GM21717 (cell line): ENCODE results near the gene SGPP2.
A peak's percentile ranks its signal among the peaks of the same experiment; 100 is the strongest.

Experiments used
- ATAC-seq: cut with Tn5 transposase; IDR thresholded peaks from one replicate; pipeline ENCODE4 v1.9.1; 2021; ENCODE audit warnings: mild to moderate bottlenecking, moderate library complexity; ENCODE audit not compliant: unreplicated experiment

The SGPP2 gene

DNA sequence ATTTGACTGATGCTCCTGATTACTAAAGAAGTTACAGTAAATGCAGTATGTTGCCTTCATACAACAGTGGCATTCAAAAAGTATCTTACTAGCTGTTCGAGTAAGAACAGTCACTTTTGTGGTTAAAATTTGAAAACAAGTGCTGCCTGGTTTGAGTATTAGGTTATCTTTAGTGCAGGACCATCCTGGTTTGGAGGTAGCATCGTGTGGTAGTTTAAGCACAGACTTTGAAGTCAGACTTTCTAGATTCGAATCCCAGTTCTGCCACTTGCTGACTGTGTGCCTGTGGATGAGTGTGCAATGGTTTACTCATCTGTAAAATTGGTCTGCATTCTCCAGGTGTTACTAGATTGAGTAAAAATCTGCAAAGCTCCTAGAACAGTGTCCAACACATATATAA is 96.8 kb downstream of the SGPP2 start:
- peak; percentile 83 for ATAC-seq

DNA sequence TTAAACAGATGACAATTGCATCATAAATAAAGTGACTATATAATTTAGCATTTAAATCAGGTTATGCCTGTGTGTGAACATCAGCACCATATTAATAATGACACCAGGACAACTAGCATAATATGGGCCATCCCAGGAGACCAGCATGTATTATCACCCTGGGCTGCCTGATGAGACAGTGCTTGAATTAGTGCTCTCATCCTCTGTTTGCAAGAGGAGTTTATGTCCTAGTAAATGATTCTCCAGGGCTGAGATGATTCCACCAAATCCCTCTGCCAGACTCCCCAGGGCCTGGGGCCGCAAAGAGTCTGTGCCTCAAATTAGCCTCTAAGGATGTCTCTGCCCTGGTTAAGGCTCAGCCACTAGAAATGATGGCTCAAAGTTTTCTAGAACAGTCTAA is 97.7 kb downstream of the SGPP2 start:
- no peak for ATAC-seq

DNA sequence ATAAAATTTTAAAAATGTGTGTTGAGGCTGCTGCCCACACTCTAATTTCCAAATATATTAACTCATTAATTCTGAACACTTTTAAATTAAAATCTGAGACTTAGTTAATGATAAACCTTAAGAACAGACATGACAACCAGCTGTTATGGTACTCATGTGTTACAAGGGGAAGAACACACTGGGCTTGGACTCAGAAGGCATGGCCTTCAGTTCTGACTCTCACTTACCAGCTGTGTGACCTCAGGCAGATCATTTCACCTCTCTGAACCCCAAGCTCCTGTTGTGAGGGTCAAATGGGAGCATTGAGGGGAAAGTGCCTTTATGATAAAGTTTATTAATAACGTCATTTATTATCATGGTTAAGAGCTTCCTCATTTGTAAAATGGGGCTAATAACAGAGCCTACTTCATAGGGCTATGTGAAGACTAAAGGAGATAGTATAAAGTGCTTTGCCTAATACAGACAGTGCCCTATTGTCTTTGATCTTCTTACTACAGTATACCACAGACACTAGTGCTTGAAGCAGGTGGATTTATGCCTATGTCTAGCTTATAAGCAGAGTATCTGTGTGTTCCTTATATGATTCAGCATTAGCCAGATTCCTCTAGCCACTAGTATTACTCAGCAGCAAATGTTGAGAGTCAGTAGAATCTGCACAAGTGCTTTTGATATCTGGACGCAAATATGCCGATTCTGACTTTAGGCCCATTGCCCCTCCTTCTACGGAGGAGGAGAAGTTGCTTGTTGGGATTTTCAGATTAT is 99.6 kb downstream of the SGPP2 start:
- peak; percentile 50 for ATAC-seq

DNA sequence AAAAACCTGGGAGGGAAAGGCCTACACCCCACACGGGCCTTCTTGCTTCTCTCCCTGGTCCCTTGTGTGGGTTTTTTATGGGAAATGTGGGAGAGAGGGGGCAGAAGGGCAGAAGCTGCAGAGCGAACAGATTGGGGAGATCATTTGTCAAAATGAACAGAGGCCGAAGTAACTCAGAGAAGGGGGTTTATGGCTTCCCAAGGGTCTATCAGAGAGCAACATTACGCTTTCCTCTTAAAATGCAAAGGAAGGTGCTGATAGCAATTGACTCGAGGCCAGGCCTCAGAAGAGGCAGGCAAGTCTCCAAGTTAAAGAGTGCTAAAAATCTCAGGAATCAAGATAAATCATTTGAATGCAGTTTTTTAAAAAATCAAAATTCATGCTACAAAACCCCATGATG is 101.5 kb downstream of the SGPP2 start:
- no peak for ATAC-seq

DNA sequence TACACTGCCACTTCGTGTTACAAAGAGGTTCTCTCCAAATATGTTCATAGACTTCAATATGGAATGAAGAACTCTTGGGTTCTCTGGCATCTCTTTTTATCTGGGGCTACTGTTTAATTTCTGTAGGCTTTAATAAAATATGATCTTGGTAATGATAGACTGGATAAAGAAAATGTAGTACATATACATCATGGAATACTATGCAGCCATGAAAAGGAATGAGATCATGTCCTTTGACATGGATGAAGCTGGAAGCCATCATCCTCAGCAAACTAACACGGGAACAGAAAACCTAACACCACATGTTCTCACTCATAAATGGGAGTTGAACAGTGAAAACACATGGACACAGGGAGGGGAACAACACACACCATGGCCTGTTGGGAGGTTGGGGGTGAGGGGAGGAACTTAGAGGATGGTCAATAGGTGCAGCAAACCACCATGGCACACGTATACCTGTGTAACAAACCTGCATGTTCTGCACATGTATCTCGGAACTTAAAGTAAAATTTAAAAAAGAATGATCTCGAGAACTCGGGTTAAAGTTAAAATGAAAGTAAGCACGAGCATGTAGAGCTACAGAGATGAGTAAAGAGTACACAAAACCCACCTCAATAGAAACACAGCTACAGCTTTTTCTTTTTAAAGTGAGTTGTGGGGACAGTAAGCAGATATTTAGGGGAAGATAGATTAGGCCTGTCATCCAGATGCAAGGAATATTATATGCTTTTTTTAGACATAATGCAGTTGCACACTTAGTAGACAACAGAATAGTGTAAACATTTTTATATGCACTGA is 102.3 kb downstream of the SGPP2 start:
- peak; percentile 46 for ATAC-seq

DNA sequence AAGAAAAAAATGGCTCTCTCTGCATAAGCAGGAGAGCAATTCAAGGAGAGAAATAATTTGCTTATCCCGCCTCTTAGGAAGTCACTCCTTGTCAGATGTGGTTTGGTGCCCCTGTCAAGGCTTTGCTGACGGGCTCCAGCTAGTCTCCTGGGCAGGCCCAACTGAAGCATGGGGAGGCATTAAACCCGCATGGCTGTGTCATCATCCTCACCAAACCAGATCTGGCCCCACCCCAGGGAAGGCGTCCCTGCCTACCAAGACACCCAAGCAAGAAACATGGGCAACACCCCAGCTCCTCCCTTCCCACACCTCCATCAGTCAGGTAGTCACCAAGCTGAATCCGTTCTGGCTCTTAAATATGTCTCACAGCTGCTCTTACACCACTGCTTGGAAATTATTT is 108.0 kb downstream of the SGPP2 start:
- ATAC-seq: no peak

DNA sequence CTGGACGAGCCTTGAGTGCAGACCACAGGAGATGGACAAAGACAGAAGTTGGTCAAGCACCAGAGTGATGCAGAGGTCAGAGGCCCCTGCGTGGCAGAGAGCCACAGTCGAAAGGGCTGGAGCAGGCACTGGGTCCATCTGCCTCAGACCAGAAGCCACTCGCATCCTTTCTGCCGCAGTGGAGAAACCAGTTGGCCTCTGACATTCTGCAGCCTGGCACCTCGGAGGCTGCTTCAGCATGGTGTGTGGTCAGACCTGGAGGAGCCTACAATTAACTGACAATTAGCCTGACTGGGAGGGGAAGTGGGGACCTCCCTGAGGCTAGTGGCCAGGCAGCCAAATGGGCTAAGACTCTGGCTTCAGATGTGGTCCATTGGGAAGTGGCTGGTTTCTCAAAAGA is 111.1 kb downstream of the SGPP2 start:
- no peak for ATAC-seq

DNA sequence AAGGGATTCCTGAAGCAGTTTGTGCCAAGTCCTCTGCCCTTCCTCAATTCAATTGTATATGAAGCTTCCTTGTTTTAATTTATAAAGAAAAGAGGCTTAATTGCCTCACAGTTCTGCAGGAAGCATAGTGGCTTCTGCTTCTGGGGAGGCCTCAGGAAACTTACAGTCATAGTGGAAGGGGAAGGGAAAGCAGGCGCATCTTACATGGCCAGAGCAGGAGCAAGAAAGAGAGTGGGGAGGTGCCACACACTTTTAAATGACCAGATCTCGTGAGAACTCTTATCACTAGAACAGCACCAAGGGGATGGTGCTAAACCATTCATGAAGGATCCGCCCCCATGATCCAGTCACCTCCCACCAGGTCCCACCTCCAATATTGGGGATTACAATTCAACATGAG is 114.2 kb downstream of the SGPP2 start:
- ATAC-seq: peak; percentile 64

DNA sequence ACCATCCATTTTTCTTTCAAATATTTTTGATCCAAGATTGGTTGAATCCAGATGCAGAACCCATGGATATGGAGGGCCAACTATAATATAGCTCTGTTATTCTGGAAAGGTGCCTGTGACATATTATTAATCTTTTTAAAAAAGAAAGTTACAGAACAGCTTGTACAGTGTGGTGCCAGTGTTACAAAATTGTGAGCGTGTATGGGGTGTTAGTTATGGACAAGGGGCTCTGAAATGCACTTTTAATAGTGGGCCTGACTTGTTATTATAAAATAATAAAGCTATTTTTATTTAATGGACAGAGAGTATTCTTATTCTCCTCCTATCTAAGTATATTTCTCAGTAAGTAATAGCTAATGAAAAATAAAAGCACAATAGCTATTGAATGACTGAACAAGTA is 120.3 kb downstream of the SGPP2 start:
- no peak for ATAC-seq

DNA sequence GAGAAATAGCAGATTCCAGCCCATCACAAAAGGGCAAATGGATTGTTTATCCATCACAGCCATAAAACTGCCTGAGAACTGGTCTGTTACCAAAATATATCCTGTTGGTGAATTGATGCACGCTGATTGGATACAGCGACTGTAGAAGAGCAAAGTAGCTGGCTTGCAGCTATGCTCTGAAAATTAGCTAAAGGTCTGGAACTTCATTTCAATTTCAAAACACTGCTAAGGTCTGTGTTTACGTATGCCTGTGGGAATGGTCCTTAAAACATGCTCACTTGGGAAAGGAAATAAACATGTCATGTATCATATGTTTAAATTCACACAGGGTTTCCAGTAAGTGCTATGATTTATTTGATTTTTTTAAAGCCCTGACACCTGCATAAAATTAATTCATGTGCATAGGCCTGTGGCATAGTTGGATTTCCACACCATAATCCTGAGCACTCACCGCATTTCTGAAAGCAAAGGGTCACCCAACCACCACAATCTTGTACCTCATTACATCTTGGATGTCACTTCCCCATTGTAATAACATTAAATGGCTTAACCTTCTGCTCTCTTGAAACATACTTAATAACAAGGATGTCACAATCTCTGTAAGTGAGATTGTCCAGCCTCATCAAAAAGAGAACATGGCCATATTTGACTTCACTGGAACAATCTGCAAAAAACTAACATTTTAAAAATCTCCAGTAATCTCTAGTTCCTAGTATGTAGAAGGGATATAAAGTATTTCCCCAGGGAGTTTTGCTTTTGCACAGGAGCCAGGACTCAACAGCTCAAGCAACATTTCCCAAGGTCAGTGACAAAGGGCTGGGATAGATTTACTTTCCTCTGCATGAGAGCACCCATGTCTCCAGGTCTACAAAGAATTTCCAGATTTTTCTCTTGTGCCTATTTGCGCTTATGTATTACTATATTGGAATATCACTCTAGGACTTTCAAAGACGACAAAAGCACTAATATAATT is 121.8 kb downstream of the SGPP2 start:
- ATAC-seq: no peak

DNA sequence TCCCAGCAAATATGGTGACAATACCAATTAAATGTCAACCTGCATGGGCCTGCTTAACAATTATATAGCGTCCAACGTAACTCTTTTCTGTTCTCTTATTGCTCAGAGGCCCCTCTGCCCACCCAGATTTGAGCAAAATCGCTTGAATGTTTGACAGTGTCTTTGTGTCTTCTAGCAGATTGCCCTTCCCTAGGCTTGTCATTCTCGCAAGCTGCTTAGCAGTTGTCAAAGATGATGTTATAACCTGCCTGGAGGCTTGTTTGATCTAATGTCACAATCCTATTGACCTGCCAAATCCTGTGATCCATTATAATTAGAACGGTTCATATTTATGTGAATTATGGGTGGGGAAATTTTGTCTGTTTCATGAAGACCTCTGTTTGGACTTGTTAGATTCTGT is 122.7 kb downstream of the SGPP2 start:
- no peak for ATAC-seq

DNA sequence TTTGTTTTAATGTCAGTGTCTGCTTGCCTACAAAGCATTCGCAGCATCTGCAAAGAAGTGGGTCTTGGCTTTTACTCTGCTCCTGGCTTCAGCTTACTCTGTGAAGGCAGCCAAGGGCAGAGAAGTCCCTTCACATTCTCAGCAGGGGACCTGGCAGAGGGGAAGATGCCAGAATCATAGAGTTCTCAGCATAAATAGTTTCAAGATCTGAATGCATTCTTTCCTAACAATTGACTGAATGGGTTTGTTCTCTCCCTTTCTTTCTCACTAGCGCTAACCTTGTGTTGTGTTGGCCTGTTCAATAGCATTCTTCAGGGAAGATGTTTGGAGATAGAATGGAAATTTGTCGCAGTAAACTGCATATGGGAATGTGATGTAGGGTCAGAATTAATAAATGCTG is 124.6 kb downstream of the SGPP2 start:
- no peak for ATAC-seq

DNA sequence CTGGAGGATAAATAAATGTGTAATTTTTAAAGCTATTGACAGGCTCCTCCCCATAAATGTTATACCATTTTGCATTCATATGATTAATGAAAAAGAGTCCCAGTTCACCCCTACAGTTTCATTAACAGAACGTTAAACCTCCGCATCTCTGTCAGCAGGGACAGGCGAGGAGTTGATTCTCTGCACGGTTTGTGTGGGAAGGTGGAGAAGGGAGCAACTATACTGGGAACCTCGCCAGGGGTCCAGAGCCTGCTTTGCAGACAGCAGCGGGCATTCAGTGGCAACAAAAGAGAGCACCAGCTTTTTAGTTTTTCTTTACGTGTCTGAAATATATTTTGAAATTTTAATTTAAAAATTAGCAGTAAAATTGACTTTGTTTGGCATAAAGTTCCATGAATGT is 130.2 kb downstream of the SGPP2 start:
- ATAC-seq: no peak

DNA sequence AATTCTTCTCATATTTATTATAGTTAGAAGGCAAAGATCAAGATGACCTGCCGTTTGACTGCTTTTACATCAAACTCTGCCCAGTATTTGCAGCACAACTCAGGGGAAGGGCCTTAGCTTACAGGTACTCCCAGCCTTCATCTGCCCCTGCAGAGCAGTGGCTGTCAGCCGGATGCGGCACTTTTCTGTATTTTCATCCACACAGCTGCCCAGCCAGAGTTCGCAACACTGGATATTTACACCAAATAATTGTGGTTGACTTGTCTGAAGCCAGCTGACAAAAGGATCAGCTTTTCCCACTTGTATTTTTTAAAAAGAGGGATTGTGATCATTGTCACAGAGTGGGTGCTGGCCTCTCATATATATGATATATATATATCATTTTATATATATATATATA is 136.8 kb downstream of the SGPP2 start:
- ATAC-seq: no peak

DNA sequence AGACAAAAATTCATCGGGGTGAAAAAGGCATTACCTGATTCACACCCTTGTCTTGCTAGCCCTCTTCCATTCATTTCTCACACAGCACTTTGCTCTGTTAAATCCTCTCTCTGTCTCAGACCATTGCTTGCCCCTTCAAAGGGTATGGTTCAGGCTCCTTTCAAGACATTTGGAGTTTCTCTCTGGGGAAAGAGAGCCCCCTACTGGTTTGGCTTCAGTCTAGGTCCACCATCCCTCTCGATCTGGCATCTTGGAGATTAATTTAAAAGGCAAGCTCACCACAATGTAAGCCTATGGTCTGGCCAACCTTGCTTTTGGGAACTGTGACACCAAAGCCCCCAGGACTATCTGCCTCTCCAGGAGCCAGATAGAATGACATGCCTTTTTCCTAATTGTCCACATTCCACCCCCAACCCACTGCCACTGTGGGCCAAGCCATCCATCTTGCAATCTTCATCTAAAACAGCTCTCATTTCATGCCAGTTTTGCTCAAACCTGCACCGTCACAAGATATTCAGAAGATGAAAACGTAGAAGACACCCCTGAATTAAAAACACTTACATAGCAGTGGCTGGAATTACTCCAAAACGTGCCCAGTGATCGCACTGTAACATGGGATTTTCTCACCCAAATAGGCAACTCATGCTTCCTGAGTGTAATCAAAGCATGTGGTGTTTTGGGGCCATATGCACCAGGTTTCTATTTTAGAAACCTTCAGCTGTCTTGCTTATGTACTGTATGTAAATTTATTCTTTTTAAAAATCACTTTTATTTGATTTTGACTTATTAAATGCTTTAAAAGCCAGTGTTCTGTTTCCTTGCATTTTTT is 137.7 kb downstream of the SGPP2 start:
- ATAC-seq: peak; percentile 92

DNA sequence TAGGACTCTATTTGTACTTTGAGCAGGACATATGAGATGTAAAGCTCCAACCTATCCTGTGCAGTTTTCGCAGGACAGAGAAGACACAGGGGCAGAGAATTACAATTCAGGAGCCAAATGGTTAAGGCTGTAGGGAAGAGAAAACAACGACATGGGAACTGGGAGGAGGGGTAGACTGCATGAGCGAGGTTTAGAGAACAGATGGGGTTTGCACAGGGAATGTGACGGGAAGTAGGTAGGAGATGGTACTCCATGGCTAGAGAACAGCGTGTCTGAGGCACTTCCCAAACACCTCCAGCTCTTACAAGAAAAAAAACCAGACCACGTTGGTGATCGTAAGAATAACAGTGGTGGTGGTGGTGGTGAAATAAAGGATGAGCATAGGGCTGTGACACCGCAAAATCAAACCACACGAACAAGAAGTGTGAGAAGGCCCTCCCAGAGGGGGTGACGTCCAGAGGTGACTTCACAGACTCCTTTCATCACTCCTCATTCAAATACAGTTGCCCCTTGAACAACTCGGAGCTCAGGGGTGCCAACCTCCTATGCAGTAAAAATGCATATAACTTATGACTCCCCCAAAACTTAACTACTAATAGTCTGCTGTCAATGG is 138.9 kb downstream of the SGPP2 start:
- ATAC-seq: no peak

DNA sequence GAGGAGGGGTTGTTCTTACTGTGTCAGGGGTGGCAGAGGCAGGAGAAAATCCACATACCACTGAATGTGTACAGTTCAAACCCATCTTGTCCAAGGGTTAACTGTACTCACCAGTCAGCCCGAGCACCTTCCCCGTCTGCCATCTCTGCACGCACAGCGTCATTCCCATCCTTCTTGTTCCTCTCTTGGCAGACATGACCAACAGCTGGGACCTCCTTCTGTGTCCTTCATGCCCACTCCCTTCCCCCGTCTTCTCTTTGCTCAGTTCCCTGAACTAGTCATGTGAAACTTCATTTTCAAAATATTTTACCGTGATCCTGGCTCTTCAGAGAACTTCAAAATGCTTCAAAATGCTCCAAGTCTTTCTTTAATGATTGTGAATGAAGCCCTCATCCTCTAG is 139.6 kb downstream of the SGPP2 start:
- ATAC-seq: no peak

DNA sequence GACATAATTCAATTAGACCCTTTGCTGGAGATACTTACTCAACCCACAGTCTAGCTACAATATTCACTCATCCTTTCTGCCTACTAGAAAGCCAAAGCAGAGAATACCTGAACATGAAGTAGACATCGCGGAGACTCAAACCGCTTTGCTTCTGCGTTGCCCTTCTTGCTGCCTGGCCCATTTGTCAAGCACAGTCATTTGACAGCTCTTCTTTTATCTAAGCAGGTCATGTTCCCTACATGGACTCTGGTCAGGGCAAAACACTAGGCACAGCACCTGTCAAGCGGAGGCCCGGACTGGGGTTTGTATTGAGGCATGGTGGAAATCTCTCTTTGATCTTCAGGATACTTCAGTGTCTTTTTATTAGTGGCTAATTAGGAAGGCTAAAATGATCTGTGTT is 141.9 kb downstream of the SGPP2 start:
- no peak for ATAC-seq

DNA sequence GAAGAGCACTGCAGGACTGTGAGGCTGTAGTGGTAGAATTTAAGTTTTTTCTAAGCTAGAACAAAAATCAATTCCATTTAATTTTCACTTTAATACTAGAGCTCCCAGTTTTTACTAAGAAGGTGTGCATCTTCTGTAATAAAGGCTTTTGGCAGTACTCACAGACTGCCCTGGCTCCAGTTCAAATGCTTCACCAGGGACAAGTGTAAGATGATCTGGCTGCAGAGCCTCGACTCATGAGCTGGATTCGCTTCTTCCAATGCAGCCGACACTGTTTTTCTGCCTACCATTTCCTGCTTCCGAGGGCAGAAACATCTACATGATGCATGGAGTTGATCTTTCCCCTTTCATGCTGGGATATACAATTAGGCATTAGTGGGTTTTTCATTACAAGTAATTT is 144.5 kb downstream of the SGPP2 start:
- no peak for ATAC-seq

DNA sequence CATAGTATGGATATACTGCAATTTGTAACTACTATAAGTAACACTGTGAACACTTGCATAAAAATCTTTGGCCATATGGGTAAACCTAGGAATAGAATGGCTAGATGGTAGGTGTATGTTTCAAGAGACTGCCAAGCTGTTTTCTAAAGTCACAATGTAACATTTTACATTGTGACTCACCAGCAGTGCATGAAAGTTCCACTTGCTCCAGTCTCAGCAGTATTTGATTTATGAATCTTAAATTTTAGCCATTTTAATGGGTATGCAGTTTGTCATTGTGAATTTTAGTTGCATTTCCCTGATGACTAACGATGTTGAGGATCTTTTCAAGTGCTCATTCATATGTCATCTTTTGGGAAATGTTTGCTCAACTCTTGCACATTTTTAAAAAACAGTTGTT is 145.5 kb downstream of the SGPP2 start:
- no peak for ATAC-seq
